SKM-1 (cell line): Measurements from ENCODE around the gene CHN2.

Source experiments
- DNase-seq: peaks from one replicate; lab custom pipeline; 2025; ENCODE audit not compliant: unreplicated experiment; lab: John Stamatoyannopoulos, UW

CHN2 gene

GRCh38 chr7:29421010-29421956 lies 226.7 kb downstream of the CHN2 start:
- DNase-seq, result no peak

- DNase-seq, result no peak
These were observed 228.3 kb downstream of the CHN2 start for GRCh38 chr7:29422829-29423228.

GRCh38 chr7:29424295-29424983 lies 229.9 kb downstream of the CHN2 start:
- no peak for DNase-seq

GRCh38 chr7:29424984-29425309 lies 230.4 kb downstream of the CHN2 start:
- no peak for DNase-seq

GRCh38 chr7:29426587-29426986 lies 232.0 kb downstream of the CHN2 start:
- no peak for DNase-seq

- no peak for DNase-seq
These were observed 234.8 kb downstream of the CHN2 start for GRCh38 chr7:29429401-29429800.

GRCh38 chr7:29430279-29430949 lies 235.8 kb downstream of the CHN2 start:
- no peak for DNase-seq

- no peak for DNase-seq
These were observed 237.1 kb downstream of the CHN2 start for GRCh38 chr7:29431686-29432085.

- DNase-seq, result no peak
These were observed 238.1 kb downstream of the CHN2 start for GRCh38 chr7:29432721-29433120.

- no peak for DNase-seq
These were observed 239.8 kb downstream of the CHN2 start for GRCh38 chr7:29434380-29434768.

GRCh38 chr7:29435167-29435566 lies 240.6 kb downstream of the CHN2 start:
- DNase-seq, result no peak

GRCh38 chr7:29435902-29436301 lies 241.3 kb downstream of the CHN2 start:
- DNase-seq, result no peak

GRCh38 chr7:29442146-29442545 lies 247.6 kb downstream of the CHN2 start:
- no peak for DNase-seq

GRCh38 chr7:29443552-29443951 lies 249.0 kb downstream of the CHN2 start:
- no peak for DNase-seq

- DNase-seq, result no peak
These were observed 249.7 kb downstream of the CHN2 start for GRCh38 chr7:29444267-29444666.

- DNase-seq, result no peak
These were observed 251.2 kb downstream of the CHN2 start for GRCh38 chr7:29445736-29446135.

- DNase-seq, result no peak
These were observed 253.3 kb downstream of the CHN2 start for GRCh38 chr7:29447828-29448227.

- DNase-seq, result no peak
These were observed 255.1 kb downstream of the CHN2 start for GRCh38 chr7:29449569-29450260.

- DNase-seq, result no peak
These were observed 258.4 kb downstream of the CHN2 start for GRCh38 chr7:29453021-29453420.

GRCh38 chr7:29454464-29454863 lies 259.9 kb downstream of the CHN2 start:
- no peak for DNase-seq

- DNase-seq, result no peak
These were observed 260.4 kb downstream of the CHN2 start for GRCh38 chr7:29454899-29455451.
